Panc1 (cell line): ENCODE measurements around the gene SCN10A.

Experiments
- TF ChIP-seq, protein P1 (sequence below): fragments of 450-650 bp; IDR thresholded peaks from 2 replicates; pipeline ENCODE4 v1.5.1; 2017; ENCODE audit warnings: mild to moderate bottlenecking
- TF ChIP-seq, protein P2 (sequence below), 2 experiments: IDR thresholded peaks; 2 replicates each; pipeline ENCODE4 v1.6.1; 2011 to 2012; ENCODE audit warnings: low read depth in 2 of 2, control low read depth in 1 of 2, low read length in 1 of 2, mild to moderate bottlenecking in 1 of 2, moderate library complexity in 1 of 2; ENCODE audit not compliant: insufficient read depth in 1 of 2

DNA sequence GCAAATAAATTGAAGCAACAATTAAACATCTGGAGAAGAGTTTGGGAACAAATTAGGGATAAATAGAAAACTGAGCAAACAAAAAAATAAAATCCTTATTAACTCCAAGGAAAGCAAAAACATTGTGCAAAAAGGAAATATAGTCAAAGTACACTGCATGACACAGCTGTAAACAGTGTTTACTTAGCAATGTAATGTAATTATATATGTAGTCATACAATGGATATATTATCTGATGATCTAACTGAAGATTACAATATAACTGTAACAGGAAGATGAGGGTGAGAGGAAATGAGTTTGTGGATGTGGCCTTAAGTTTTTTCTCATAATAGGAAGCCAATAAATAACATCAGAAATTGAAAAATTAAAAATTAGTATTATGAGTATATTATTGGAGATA, 42.5 kb downstream of the SCN10A start:
- TF ChIP-seq, protein P1, sequence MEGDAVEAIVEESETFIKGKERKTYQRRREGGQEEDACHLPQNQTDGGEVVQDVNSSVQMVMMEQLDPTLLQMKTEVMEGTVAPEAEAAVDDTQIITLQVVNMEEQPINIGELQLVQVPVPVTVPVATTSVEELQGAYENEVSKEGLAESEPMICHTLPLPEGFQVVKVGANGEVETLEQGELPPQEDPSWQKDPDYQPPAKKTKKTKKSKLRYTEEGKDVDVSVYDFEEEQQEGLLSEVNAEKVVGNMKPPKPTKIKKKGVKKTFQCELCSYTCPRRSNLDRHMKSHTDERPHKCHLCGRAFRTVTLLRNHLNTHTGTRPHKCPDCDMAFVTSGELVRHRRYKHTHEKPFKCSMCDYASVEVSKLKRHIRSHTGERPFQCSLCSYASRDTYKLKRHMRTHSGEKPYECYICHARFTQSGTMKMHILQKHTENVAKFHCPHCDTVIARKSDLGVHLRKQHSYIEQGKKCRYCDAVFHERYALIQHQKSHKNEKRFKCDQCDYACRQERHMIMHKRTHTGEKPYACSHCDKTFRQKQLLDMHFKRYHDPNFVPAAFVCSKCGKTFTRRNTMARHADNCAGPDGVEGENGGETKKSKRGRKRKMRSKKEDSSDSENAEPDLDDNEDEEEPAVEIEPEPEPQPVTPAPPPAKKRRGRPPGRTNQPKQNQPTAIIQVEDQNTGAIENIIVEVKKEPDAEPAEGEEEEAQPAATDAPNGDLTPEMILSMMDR = no peak
- TF ChIP-seq, protein P2, sequence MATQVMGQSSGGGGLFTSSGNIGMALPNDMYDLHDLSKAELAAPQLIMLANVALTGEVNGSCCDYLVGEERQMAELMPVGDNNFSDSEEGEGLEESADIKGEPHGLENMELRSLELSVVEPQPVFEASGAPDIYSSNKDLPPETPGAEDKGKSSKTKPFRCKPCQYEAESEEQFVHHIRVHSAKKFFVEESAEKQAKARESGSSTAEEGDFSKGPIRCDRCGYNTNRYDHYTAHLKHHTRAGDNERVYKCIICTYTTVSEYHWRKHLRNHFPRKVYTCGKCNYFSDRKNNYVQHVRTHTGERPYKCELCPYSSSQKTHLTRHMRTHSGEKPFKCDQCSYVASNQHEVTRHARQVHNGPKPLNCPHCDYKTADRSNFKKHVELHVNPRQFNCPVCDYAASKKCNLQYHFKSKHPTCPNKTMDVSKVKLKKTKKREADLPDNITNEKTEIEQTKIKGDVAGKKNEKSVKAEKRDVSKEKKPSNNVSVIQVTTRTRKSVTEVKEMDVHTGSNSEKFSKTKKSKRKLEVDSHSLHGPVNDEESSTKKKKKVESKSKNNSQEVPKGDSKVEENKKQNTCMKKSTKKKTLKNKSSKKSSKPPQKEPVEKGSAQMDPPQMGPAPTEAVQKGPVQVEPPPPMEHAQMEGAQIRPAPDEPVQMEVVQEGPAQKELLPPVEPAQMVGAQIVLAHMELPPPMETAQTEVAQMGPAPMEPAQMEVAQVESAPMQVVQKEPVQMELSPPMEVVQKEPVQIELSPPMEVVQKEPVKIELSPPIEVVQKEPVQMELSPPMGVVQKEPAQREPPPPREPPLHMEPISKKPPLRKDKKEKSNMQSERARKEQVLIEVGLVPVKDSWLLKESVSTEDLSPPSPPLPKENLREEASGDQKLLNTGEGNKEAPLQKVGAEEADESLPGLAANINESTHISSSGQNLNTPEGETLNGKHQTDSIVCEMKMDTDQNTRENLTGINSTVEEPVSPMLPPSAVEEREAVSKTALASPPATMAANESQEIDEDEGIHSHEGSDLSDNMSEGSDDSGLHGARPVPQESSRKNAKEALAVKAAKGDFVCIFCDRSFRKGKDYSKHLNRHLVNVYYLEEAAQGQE (IDR thresholded peaks at IDR 0.05; ENCODE audit: insufficient read depth in 1 of 2, low read depth in 2 of 2, low read length in 1 of 2) = no peak
